Activated CD4-positive, alpha-beta memory T cell treated with anti-CD3 and anti-CD28 coated beads, Interleukin-2, amount 10 ng/mL, durations not matched to agents 7 days and 5 days (primary cell): ENCODE results near the gene LENEP. TPM values are rescaled to one million over a fixed set of nuclear protein-coding genes. Genes with fewer than 3 reads are reported as not detected.
"Not testable (repeated sequence)": the region's sequence is repeated elsewhere in the genome, so short reads cannot be mapped to it uniquely, and the experiment has no call there.

Source experiments
- CTCF ChIA-PET: fragments of 350-600 bp; sonication (Branson Sonifier 250); formaldehyde crosslinking; loops from one replicate; lab custom pipeline; 2021; ENCODE audit warnings: antibody characterized with exemption, inconsistent platforms; lab: Charles Lee
- POLR2A ChIA-PET: fragments of 350-600 bp; sonication (Branson Sonifier 250); formaldehyde crosslinking; loops from one replicate; lab custom pipeline; 2021; ENCODE audit warnings: antibody characterized with exemption; lab: Charles Lee
- DNase-seq: peaks from one replicate; pipeline ENCODE4 v3.0.0-alpha.2; 2020
- H3K27ac Mint-ChIP-seq: one replicate; pipeline ENCODE4 v1.8.0; 2021; ENCODE audit warnings: mild to moderate bottlenecking, mixed read lengths
- H3K27me3 Mint-ChIP-seq: one replicate; pipeline ENCODE4 v1.8.0; 2021; ENCODE audit warnings: mixed read lengths
- H3K36me3 Mint-ChIP-seq: one replicate; pipeline ENCODE4 v1.8.0; 2021; ENCODE audit warnings: low read depth, mixed read lengths
- H3K4me1 Mint-ChIP-seq: one replicate; pipeline ENCODE4 v1.8.0; 2021; ENCODE audit warnings: mixed read lengths
- H3K4me3 Mint-ChIP-seq: one replicate; pipeline ENCODE4 v1.8.0; 2021; ENCODE audit warnings: mild to moderate bottlenecking, mixed read lengths
- H3K9me3 Mint-ChIP-seq: one replicate; pipeline ENCODE4 v1.8.0; 2021; ENCODE audit warnings: mixed read lengths
- total RNA-seq, 2 experiments: library from RNA; stranded (reverse); gene quantifications; one replicate each; pipeline ENCODE4 v1.2.3, GENCODE V29; 2021

LENEP gene
- total RNA-seq, 2 experiments from 2014 or later, result 0.35 to 1.2 TPM

GRCh38 chr1:154972213-154972516 is 21.2 kb upstream of the LENEP start:
- Mint-ChIP-seq H3K9me3 (no peaks in the 10 kb centered on the region), H3K4me3 (no peak overlapping the region), H3K36me3 (peaks cover 39% of the 10 kb centered on the region), H3K4me1 (peaks cover 51% of the 10 kb centered on the region), H3K27ac (no peak overlapping the region), H3K27me3 (no peaks in the 10 kb centered on the region)
- DNase-seq, result no peak
- CTCF ChIA-PET, result interaction anchor here (0.6 to 6.4 kb wide), 10 partner anchors 9 to 413 kb away, joined by 3 to 40 read pairs (median 7); partner anchors contain the start of genes ADAM15, FLAD1, PBXIP1 and PYGO2
- POLR2A ChIA-PET, result interaction anchor here (0.9 to 3.9 kb wide), 5 partner anchors 8 to 44 kb away, joined by 4 to 34 read pairs (median 10); partner anchors contain the start of genes FLAD1, PBXIP1 and PYGO2

DNA sequence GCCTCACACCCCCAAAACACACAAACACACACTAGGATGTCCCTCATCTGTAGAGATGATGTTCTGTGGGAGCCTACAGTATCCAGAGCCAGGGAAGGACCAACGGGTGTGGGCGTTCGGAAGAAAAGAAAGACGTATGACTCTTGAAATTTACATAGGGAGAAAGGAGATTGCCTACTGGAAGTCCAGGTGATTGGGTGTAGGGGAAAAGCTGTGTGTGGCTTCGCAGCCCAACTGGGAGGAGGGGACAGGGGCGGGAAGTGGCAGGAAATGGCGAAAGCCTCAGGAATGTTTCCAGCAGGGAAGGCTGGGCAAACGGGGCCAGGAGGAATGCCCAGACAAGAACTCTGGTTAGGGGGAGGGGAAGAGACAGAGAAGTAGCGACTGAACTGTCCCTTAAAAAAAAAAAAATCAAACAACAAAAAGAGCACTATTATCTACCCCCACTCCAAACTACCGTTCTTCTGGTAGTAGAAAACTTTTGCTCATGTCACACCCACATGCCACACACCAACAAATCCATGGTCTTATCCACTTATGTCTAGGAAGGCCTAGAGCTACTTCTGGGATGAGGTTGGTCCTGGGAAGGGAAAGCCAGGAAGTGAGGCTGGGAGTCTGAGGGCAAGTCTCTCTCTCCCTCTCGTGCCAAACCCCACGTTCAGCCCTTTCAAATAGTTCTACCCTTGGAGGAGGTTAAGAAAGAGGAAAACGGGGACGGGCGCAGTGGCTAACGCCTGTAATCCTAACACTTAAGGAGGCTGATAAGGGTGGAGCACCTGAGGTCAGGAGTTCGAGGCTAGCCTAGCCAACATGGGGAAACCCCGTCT is 20.7 kb upstream of the LENEP start:
- Mint-ChIP-seq H3K4me3 (no peak overlapping the region), H3K27me3 (no peaks in the 10 kb centered on the region), H3K9me3 (no peaks in the 10 kb centered on the region), H3K27ac (no peak overlapping the region), H3K36me3 (peaks cover 39% of the 10 kb centered on the region), H3K4me1 (peaks cover 50% of the 10 kb centered on the region)
- CTCF ChIA-PET, result interaction anchor here (0.6 to 6.4 kb wide), 14 partner anchors 10 to 303 kb away, joined by 3 to 40 read pairs (median 5); partner anchors contain the start of genes ADAM15, FLAD1, KRTCAP2 and PYGO2
- no peak for DNase-seq
- POLR2A ChIA-PET, result interaction anchor here (0.7 to 5.1 kb wide), 19 partner anchors 8 to 367 kb away, joined by 3 to 62 read pairs (median 12); partner anchors contain the start of genes FLAD1, LENEP, PBXIP1 and PYGO2

- no peaks in the 10 kb centered on the region for H3K9me3 Mint-ChIP-seq
- no peaks in the 10 kb centered on the region for H3K27me3 Mint-ChIP-seq
- H3K4me1 Mint-ChIP-seq, result peaks cover 47% of the 10 kb centered on the region
- no peak overlapping the region for H3K27ac Mint-ChIP-seq
- CTCF ChIA-PET, result interaction anchor here (0.6 to 6.4 kb wide), 17 partner anchors 10 to 304 kb away, joined by 3 to 40 read pairs (median 4); partner anchors contain the start of genes ADAM15, FLAD1, KRTCAP2 and PYGO2
- peaks cover 40% of the 10 kb centered on the region for H3K36me3 Mint-ChIP-seq
- POLR2A ChIA-PET, result interaction anchor here (0.7 to 5.1 kb wide), 26 partner anchors 9 to 368 kb away, joined by 3 to 62 read pairs (median 8); partner anchors contain the start of genes ADAM15, FLAD1, LENEP and PBXIP1
- H3K4me3 Mint-ChIP-seq, result no peak overlapping the region
- peak; percentile 96 for DNase-seq
These were observed 19.9 kb upstream of the LENEP start for GRCh38 chr1:154973344-154974101.

- CTCF ChIA-PET, result interaction anchor here (0.6 to 6.4 kb wide), 15 partner anchors 9 to 305 kb away, joined by 3 to 40 read pairs (median 5); partner anchors contain the start of genes ADAM15, FLAD1, PBXIP1 and PYGO2
- Mint-ChIP-seq H3K27me3 (no peaks in the 10 kb centered on the region), H3K36me3 (peaks cover 40% of the 10 kb centered on the region), H3K27ac (no peak within 1 kb of the TSS), H3K4me3 (no peak within 1 kb of the TSS), H3K4me1 (peaks cover 45% of the 10 kb centered on the region), H3K9me3 (no peaks in the 10 kb centered on the region)
- POLR2A ChIA-PET, result interaction anchor here (0.8 to 5.1 kb wide), 29 partner anchors 9 to 369 kb away, joined by 3 to 62 read pairs (median 7); partner anchors contain the start of genes ADAM15, FLAD1, LENEP and PBXIP1
- peak; percentile 97 for DNase-seq
These were observed 19.1 kb upstream of the LENEP start, which contains the start of gene CKS1B for GRCh38 chr1:154974102-154974807. Gene CKS1B (plus strand): TSS chr1:154974681. CDS start chr1:154974746, 65 bp downstream.

DNA sequence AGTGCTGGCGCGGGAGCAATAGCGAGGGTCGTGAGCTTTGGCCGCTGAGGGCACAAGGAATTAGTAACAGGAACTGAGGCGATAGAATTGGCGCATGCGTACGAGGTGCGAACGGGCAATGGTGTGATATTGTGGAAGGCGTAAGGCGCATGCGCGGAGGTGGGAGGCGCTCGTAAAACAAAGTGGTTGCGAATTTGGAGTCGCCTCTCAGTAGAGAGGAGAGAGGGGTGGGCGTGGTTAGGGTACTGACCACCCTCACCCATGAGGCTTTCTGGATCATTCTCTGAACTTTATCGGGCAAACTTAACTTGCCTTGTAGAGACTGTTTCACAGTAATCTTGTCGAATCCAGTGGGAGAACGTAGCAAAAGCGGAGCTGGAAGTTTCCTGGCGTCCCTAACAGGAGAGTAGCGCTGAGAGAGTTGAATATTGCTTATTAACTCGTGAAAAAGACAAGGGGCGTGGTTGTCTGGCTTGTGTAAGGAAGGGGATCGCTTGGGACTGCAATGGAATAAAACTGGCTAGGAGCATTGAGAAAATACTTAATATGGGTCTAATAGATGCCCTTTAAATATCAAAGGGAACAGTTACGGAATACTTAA is 18.5 kb upstream of the LENEP start:
- Mint-ChIP-seq H3K27me3 (no peaks in the 10 kb centered on the region), H3K4me1 (peaks cover 43% of the 10 kb centered on the region), H3K9me3 (no peaks in the 10 kb centered on the region), H3K4me3 (no peak overlapping the region), H3K27ac (no peak overlapping the region), H3K36me3 (peaks cover 39% of the 10 kb centered on the region)
- CTCF ChIA-PET, result interaction anchor here (0.9 to 6.4 kb wide), 4 partner anchors 12 to 42 kb away, joined by 5 to 40 read pairs (median 21); partner anchors contain the start of genes PBXIP1 and PYGO2
- POLR2A ChIA-PET, result interaction anchor here (0.6 to 5.1 kb wide), 27 partner anchors 8 to 368 kb away, joined by 3 to 62 read pairs (median 7); partner anchors contain the start of genes ADAM15, FLAD1, LENEP and PBXIP1
- peak; percentile 96 for DNase-seq

- Mint-ChIP-seq H3K9me3 (no peaks in the 10 kb centered on the region), H3K4me3 (no peak overlapping the region), H3K36me3 (peaks cover 41% of the 10 kb centered on the region), H3K4me1 (peaks cover 40% of the 10 kb centered on the region), H3K27me3 (no peaks in the 10 kb centered on the region), H3K27ac (no peak overlapping the region)
- POLR2A ChIA-PET, result interaction anchor here (0.6 to 5.1 kb wide), 21 partner anchors 8 to 369 kb away, joined by 3 to 62 read pairs (median 12); partner anchors contain the start of genes FLAD1, LENEP, PBXIP1 and PMVK
- CTCF ChIA-PET, result interaction anchor here (0.9 to 6.4 kb wide), 4 partner anchors 19 to 41 kb away, joined by 4 to 40 read pairs (median 12); partner anchors contain the start of genes PBXIP1 and PMVK
- peak; percentile 67 for DNase-seq
These were observed 17.9 kb upstream of the LENEP start for GRCh38 chr1:154975409-154976059.

DNA sequence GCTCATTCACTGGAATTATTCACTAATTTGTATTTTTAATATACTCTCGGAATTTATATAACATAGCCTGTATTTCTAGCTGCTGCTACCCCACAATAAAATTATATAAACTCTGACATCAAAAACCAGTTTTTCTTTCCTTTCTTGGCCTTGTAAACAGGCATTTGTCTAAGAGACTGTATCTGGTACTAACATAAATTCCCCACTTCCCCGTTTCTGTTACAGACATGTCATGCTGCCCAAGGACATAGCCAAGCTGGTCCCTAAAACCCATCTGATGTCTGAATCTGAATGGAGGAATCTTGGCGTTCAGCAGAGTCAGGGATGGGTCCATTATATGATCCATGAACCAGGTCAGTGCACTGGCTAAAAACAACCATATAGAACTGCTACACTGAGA is 15.6 kb upstream of the LENEP start:
- H3K36me3 Mint-ChIP-seq, result peaks cover 36% of the 10 kb centered on the region
- ChIA-PET POLR2A (interaction anchor here (1.2 to 4.8 kb wide), 3 partner anchors 9 to 17 kb away, joined by 3 to 62 read pairs (median 3); partner anchors contain the start of gene PYGO2), CTCF (interaction anchor here (2.5 to 6.4 kb wide), 2 partner anchors 22 to 39 kb away, joined by 12 to 40 read pairs; no protein-coding TSS in a partner anchor)
- H3K27me3 Mint-ChIP-seq, H3K9me3 Mint-ChIP-seq, DNase-seq: not testable (repeated sequence)
- H3K4me3 Mint-ChIP-seq, result peak overlapping the region; percentile 6
- H3K4me1 Mint-ChIP-seq, result peaks cover 23% of the 10 kb centered on the region
- peak overlapping the region; percentile 22 for H3K27ac Mint-ChIP-seq

- peaks cover 19% of the 10 kb centered on the region for H3K4me1 Mint-ChIP-seq
- DNase-seq, result no peak
- H3K27ac Mint-ChIP-seq, result no peak overlapping the region
These were observed 15.0 kb upstream of the LENEP start for GRCh38 chr1:154978360-154978759.

DNA sequence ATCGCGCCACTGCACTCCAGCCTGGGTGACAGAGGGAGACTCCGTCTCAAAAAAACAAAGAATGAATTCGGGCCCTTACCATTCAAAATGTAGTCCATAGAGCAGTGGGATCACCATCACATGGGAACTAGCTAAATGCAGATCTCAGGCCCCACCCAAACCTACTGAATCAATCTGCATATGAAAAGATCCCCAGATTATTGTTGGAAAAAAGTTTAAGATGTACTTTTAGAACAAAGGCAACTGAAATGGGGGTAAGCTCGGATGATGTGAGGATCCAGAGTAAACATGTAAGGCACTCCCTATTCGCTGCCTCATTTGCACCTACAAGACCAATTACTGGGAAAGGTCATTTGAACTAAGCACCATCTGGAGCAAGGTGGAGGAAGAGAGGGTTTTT is 11.0 kb upstream of the LENEP start:
- Mint-ChIP-seq H3K9me3 (no peaks in the 10 kb centered on the region), H3K4me1 (peaks cover 31% of the 10 kb centered on the region), H3K27me3 (no peaks in the 10 kb centered on the region), H3K36me3 (peaks cover 35% of the 10 kb centered on the region), H3K4me3 (no peak overlapping the region), H3K27ac (no peak overlapping the region)
- ChIA-PET POLR2A (interaction anchor here (0.6 to 5.0 kb wide), 17 partner anchors 8 to 377 kb away, joined by 3 to 50 read pairs (median 8); partner anchors contain the start of genes CKS1B, LENEP, PMVK and PYGO2), CTCF (interaction anchor here (0.8 to 6.4 kb wide), 15 partner anchors 9 to 423 kb away, joined by 3 to 51 read pairs (median 6); partner anchors contain the start of genes ADAM15, KRTCAP2, PBXIP1 and SHC1)
- no peak for DNase-seq

More at GRCh38 chr1:154978360-154978759, 15.0 kb upstream of the LENEP start:
- no peaks in the 10 kb centered on the region for H3K9me3 Mint-ChIP-seq
- ChIA-PET POLR2A (interaction anchor here (1.2 to 1.9 kb wide), 2 partner anchors 16 to 26 kb away, joined by 3 to 4 read pairs; no protein-coding TSS in a partner anchor), CTCF (interaction anchor here (0.9 to 2.5 kb wide), 2 partner anchors 21 to 106 kb away, joined by 3 to 12 read pairs; no protein-coding TSS in a partner anchor)
- peaks cover 34% of the 10 kb centered on the region for H3K36me3 Mint-ChIP-seq
- H3K27me3 Mint-ChIP-seq, result no peaks in the 10 kb centered on the region
- H3K4me3 Mint-ChIP-seq, result no peak overlapping the region

DNA sequence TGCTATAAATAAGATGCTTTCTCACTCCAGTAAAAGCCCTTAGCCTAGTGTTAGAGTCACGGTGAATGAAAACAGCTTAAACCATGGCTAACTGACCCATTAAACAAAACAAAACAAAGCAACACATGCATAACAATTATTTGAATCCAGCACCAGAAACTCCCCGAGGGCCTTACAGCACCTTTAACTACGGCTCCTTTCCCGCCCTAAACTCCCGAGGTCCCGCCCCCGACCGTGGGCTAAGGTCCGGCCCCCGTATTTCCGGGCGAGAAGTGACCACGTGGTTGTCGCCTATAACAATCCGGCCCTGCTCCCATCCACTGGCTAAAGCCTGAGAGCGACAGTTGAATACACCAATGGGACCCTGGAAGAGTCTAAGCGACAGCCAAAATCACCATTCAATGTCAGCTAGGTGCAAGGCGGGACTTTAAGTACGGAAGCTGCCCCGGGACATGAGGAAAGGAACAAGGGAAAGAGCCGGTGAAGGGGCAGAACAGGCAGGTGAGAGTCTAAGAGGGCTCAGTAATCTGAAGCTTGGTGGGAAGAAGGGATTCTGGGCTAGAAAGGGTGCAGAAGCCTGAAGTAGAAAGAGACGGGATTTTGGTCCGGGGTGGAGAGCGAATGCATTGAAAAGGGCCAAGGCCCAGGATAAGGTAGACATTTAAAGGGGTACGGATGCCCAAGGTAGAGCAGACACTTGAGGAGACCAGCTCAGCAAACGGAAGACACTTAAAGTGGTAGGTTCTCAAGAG is 10.3 kb upstream of the LENEP start, which contains the start of gene FLAD1:
Gene FLAD1 (plus strand): TSS at position 448 of the 752 bp plus-strand sequence. CDS start 351 bp downstream, outside the sequence.
- POLR2A ChIA-PET, result interaction anchor here (0.6 to 5.0 kb wide), 23 partner anchors 9 to 376 kb away, joined by 3 to 50 read pairs (median 7); partner anchors contain the start of genes ADAM15, CKS1B, LENEP and PBXIP1
- H3K27ac Mint-ChIP-seq, result no peak within 1 kb of the TSS
- peaks cover 30% of the 10 kb centered on the region for H3K36me3 Mint-ChIP-seq
- CTCF ChIA-PET, result interaction anchor here (0.7 to 6.4 kb wide), 23 partner anchors 10 to 423 kb away, joined by 3 to 51 read pairs (median 4); partner anchors contain the start of genes ADAM15, KRTCAP2, PYGO2 and SHC1
- no peaks in the 10 kb centered on the region for H3K9me3 Mint-ChIP-seq
- no peak within 1 kb of the TSS for H3K4me3 Mint-ChIP-seq
- H3K27me3 Mint-ChIP-seq, result no peaks in the 10 kb centered on the region
- peak; percentile 97 for DNase-seq
- peaks cover 28% of the 10 kb centered on the region for H3K4me1 Mint-ChIP-seq
